ENCODE results near the gene SIAH3.

The SIAH3 gene

GRCh38 chr13:45782327-45783045 is 69.1 kb downstream of the SIAH3 start:
- no peak overlapping the region for H3K4me3 ChIP-seq (IDR thresholded peaks at IDR 0.05; ENCODE audit: insufficient read depth, low read depth, low read length)
- no peaks in the 10 kb centered on the region for H3K27me3 ChIP-seq (ENCODE audit: insufficient read depth, low read depth)
- no peaks in the 10 kb centered on the region for H3K36me3 ChIP-seq (ENCODE audit: insufficient read depth)
- no peaks in the 10 kb centered on the region for H3K79me2 ChIP-seq (ENCODE audit: insufficient read depth, low read depth)
- H2AFZ ChIP-seq (ENCODE audit: low read depth) = no peak overlapping the region
- peaks cover 6% of the 10 kb centered on the region for H3K4me1 ChIP-seq (ENCODE audit: low read depth, poor library complexity, severe bottlenecking)
- H3K27ac ChIP-seq = no peak overlapping the region
- no peak overlapping the region for H3K9ac ChIP-seq
- H4K20me1 ChIP-seq (ENCODE audit: insufficient read depth) = no peaks in the 10 kb centered on the region
- H3K4me2 ChIP-seq = no peak overlapping the region
- no peak for TF ChIP-seq CTCF (conservative IDR thresholded peaks at IDR 0.05; ENCODE audit: low read depth, low read length)

- no peak overlapping the region for H3K4me2 ChIP-seq
- peaks cover 6% of the 10 kb centered on the region for H3K4me1 ChIP-seq (ENCODE audit: low read depth, poor library complexity, severe bottlenecking)
Observed at GRCh38 chr13:45781553-45782326, 69.8 kb downstream of the SIAH3 start.

DNA sequence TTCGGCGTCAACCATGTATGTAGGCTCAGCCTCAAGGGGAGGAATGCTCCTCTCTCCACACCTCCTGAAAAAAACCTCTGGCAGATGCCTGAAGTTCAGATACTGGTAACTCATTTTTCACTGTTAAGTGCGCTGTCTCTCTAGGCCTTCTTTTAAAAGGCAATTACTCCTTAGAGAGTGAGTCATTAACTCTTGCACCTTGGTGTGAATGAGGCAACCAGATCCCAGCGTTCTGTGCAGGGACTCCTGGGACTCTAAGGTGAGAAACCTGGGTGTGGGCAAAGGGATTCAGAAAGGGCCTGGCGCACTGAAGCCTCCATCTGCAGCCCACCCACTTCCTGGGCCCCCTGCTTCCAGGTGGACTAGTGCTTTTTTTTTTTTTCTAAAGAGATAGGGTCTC is 71.7 kb downstream of the SIAH3 start:
- Histone ChIP-seq H3K27me3 (ENCODE audit: insufficient read depth, low read depth) (no peaks in the 10 kb centered on the region), H3K36me3 (ENCODE audit: insufficient read depth) (no peaks in the 10 kb centered on the region)
- no peak for TF ChIP-seq CTCF (conservative IDR thresholded peaks at IDR 0.05; ENCODE audit: low read depth, low read length)

More at GRCh38 chr13:45781553-45782326, 69.8 kb downstream of the SIAH3 start:
- H2AFZ ChIP-seq (ENCODE audit: low read depth) = no peak overlapping the region
- H3K79me2 ChIP-seq (ENCODE audit: insufficient read depth, low read depth) = no peaks in the 10 kb centered on the region
- no peak for TF ChIP-seq CTCF (conservative IDR thresholded peaks at IDR 0.05; ENCODE audit: low read depth, low read length)
- no peaks in the 10 kb centered on the region for H3K27me3 ChIP-seq (ENCODE audit: insufficient read depth, low read depth)
- no peak overlapping the region for H3K9ac ChIP-seq
- H3K36me3 ChIP-seq (ENCODE audit: insufficient read depth) = no peaks in the 10 kb centered on the region
- no peak overlapping the region for H3K27ac ChIP-seq
- no peak overlapping the region for H3K4me3 ChIP-seq (IDR thresholded peaks at IDR 0.05; ENCODE audit: insufficient read depth, low read depth, low read length)
- H4K20me1 ChIP-seq (ENCODE audit: insufficient read depth) = no peaks in the 10 kb centered on the region

GRCh38 chr13:45778882-45779281 is 72.7 kb downstream of the SIAH3 start:
- Histone ChIP-seq H3K79me2 (ENCODE audit: insufficient read depth, low read depth) (no peaks in the 10 kb centered on the region), H3K4me2 (no peak overlapping the region), H3K27me3 (ENCODE audit: insufficient read depth, low read depth) (no peaks in the 10 kb centered on the region), H3K36me3 (ENCODE audit: insufficient read depth) (no peaks in the 10 kb centered on the region), H2AFZ (ENCODE audit: low read depth) (no peak overlapping the region), H3K4me1 (ENCODE audit: low read depth, poor library complexity, severe bottlenecking) (peaks cover 6% of the 10 kb centered on the region), H3K27ac (no peak overlapping the region), H3K4me3 (IDR thresholded peaks at IDR 0.05; ENCODE audit: insufficient read depth, low read depth, low read length) (no peak overlapping the region), H4K20me1 (ENCODE audit: insufficient read depth) (no peaks in the 10 kb centered on the region), H3K9ac (no peak overlapping the region)
- TF ChIP-seq CTCF (conservative IDR thresholded peaks at IDR 0.05; ENCODE audit: low read depth, low read length) = no peak

More for the DNA sequence above, 71.7 kb downstream of the SIAH3 start:
- no peak overlapping the region for H3K4me3 ChIP-seq (IDR thresholded peaks at IDR 0.05; ENCODE audit: insufficient read depth, low read depth, low read length)
- peaks cover 6% of the 10 kb centered on the region for H3K4me1 ChIP-seq (ENCODE audit: low read depth, poor library complexity, severe bottlenecking)
- no peaks in the 10 kb centered on the region for H4K20me1 ChIP-seq (ENCODE audit: insufficient read depth)
- H3K79me2 ChIP-seq (ENCODE audit: insufficient read depth, low read depth) = no peaks in the 10 kb centered on the region
- H2AFZ ChIP-seq (ENCODE audit: low read depth) = no peak overlapping the region
- H3K9ac ChIP-seq = no peak overlapping the region
- H3K4me2 ChIP-seq = no peak overlapping the region
- no peak overlapping the region for H3K27ac ChIP-seq
